Measurements from ENCODE around the gene RBL2.

DNA sequence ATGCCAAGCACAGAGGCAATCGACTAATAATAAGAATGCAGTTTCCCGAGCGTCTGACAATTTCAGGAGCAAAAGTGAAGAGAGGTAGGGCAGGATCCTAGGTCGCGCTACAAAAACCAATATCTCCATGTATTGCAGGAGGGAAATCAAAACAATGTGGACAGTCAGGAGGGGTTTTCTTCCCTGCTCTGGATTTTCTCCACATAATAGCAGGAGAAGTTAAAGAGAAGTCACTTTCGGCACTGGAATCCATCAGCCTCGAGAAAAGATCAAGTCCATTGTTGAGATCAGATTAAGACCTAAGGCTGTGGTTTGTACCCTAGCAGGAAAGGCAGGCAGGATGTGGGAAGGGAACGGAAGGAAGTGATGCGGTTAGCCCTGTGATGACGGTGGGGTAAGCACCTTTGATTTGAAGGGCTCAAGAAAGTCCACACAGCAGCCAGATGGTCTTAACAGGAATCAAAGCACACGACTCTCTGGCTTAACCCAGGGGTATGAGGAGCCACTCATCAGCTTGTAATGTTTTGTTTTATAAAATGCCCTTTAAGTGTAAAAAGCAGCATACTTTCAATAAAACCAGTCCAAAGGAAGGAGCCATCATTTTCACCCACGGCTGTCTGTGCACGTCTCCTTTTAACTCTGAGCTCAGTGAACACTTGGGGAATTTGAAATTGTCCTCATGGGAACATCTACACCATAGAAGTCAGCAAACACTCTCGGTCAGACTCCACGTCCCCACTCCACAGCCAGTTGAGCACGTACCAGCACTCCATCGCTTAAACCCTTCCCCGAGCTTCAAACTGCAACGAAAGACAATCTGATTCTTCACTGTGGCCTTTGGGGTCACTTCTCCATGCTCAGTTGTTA lies 84.5 kb downstream of the RBL2 start:
- TF ChIP-seq, protein P1, sequence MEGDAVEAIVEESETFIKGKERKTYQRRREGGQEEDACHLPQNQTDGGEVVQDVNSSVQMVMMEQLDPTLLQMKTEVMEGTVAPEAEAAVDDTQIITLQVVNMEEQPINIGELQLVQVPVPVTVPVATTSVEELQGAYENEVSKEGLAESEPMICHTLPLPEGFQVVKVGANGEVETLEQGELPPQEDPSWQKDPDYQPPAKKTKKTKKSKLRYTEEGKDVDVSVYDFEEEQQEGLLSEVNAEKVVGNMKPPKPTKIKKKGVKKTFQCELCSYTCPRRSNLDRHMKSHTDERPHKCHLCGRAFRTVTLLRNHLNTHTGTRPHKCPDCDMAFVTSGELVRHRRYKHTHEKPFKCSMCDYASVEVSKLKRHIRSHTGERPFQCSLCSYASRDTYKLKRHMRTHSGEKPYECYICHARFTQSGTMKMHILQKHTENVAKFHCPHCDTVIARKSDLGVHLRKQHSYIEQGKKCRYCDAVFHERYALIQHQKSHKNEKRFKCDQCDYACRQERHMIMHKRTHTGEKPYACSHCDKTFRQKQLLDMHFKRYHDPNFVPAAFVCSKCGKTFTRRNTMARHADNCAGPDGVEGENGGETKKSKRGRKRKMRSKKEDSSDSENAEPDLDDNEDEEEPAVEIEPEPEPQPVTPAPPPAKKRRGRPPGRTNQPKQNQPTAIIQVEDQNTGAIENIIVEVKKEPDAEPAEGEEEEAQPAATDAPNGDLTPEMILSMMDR (IDR thresholded peaks at IDR 0.05; ENCODE audit: poor library complexity, severe bottlenecking) = no peak
- TF ChIP-seq, protein P2, sequence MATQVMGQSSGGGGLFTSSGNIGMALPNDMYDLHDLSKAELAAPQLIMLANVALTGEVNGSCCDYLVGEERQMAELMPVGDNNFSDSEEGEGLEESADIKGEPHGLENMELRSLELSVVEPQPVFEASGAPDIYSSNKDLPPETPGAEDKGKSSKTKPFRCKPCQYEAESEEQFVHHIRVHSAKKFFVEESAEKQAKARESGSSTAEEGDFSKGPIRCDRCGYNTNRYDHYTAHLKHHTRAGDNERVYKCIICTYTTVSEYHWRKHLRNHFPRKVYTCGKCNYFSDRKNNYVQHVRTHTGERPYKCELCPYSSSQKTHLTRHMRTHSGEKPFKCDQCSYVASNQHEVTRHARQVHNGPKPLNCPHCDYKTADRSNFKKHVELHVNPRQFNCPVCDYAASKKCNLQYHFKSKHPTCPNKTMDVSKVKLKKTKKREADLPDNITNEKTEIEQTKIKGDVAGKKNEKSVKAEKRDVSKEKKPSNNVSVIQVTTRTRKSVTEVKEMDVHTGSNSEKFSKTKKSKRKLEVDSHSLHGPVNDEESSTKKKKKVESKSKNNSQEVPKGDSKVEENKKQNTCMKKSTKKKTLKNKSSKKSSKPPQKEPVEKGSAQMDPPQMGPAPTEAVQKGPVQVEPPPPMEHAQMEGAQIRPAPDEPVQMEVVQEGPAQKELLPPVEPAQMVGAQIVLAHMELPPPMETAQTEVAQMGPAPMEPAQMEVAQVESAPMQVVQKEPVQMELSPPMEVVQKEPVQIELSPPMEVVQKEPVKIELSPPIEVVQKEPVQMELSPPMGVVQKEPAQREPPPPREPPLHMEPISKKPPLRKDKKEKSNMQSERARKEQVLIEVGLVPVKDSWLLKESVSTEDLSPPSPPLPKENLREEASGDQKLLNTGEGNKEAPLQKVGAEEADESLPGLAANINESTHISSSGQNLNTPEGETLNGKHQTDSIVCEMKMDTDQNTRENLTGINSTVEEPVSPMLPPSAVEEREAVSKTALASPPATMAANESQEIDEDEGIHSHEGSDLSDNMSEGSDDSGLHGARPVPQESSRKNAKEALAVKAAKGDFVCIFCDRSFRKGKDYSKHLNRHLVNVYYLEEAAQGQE (IDR thresholded peaks at IDR 0.05; ENCODE audit: borderline replicate concordance) = no peak
- TF ChIP-seq POLR2AphosphoS5 (IDR thresholded peaks at IDR 0.05) = no peak
- no peak for TF ChIP-seq EZH2 (IDR thresholded peaks at IDR 0.05; ENCODE audit: borderline replicate concordance, insufficient read depth, low read length, poor library complexity, severe bottlenecking)
- TF ChIP-seq MXI1 (conservative IDR thresholded peaks at IDR 0.05; ENCODE audit: poor library complexity, severe bottlenecking) = no peak
- TF ChIP-seq EP300 (conservative IDR thresholded peaks at IDR 0.05; ENCODE audit: poor library complexity, severe bottlenecking) = no peak
- no peak for TF ChIP-seq SMC3 (conservative IDR thresholded peaks at IDR 0.05; ENCODE audit: poor library complexity)

Measured in neural cell (in vitro differentiated cells).